Chondrocyte (in vitro differentiated cells): ENCODE measurements around the gene SMU1. TPM values are rescaled to one million over a fixed set of nuclear protein-coding genes. Genes with fewer than 3 reads are reported as not detected.
A peak's percentile ranks its signal among the peaks of the same experiment; 100 is the strongest.

Experiments used
- DNase-seq: peaks from one replicate; pipeline ENCODE4 v3.0.0; 2021; ENCODE audit warnings: mixed read lengths, low spot score
- H3K27ac Mint-ChIP-seq: one replicate; pipeline ENCODE4 v1.8.0; 2021; ENCODE audit warnings: mild to moderate bottlenecking, moderate library complexity, mixed read lengths; ENCODE audit not compliant: unreplicated experiment
- H3K27me3 Mint-ChIP-seq: 2 replicates; pipeline ENCODE4 v1.8.0; 2021; ENCODE audit warnings: low read depth, mixed read lengths
- H3K36me3 Mint-ChIP-seq: 2 replicates; pipeline ENCODE4 v1.8.0; 2021; ENCODE audit warnings: low read depth, mixed read lengths
- H3K4me1 Mint-ChIP-seq: 2 replicates; pipeline ENCODE4 v1.8.0; 2021; ENCODE audit warnings: low read depth, mild to moderate bottlenecking, mixed read lengths
- H3K4me3 Mint-ChIP-seq: one replicate; pipeline ENCODE4 v1.8.0; 2021; ENCODE audit warnings: mild to moderate bottlenecking, moderate library complexity, mixed read lengths; ENCODE audit not compliant: unreplicated experiment
- H3K9me3 Mint-ChIP-seq: 2 replicates; pipeline ENCODE4 v1.8.0; 2021; ENCODE audit warnings: low read depth, mixed read lengths
- total RNA-seq: library from RNA; stranded (reverse); gene quantifications from 3 replicates; pipeline ENCODE4 v1.2.1, GENCODE V29; 2021
- TF ChIP-seq, protein P1 (sequence below): fragments of 200-600 bp; sonication (generic); IDR thresholded peaks from 2 replicates; pipeline ENCODE4 v1.5.0; 2021; ENCODE audit warnings: antibody characterized with exemption, mild to moderate bottlenecking, moderate library complexity

The SMU1 gene
- total RNA-seq, 1 donor from 2014 or later: 17.5 TPM

DNA sequence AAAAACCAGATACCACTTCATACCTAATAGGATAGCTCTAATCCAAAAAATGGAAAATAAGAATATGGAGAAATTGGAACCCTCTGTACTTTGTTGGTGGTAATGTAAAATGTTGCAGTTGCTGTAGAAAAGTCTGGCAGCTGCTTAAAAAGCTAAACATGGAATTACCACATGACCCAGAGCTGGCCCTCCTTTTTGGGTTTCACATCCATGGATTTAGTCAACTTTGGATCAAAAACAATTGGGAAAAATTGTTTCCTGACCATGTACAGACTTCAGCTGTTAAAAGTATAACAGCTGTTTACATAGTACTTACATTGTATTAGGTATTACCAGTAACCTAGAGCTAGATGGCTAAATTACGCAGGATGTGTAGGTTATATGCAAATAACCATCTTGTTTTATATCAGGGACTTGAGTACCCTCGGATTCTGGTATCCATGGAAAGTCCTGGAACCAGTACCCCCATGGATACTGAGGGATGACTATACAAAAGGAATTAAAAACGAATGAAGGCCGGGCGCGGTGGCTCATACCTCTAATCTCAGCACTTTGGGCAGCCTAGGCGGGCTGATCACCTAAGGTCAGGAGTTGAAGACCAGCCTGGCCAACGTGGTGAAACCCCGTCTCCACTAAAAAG lies 35.6 kb downstream of the SMU1 start:
- H3K9me3 Mint-ChIP-seq: no peaks in the 10 kb centered on the region
- TF ChIP-seq, protein P1, sequence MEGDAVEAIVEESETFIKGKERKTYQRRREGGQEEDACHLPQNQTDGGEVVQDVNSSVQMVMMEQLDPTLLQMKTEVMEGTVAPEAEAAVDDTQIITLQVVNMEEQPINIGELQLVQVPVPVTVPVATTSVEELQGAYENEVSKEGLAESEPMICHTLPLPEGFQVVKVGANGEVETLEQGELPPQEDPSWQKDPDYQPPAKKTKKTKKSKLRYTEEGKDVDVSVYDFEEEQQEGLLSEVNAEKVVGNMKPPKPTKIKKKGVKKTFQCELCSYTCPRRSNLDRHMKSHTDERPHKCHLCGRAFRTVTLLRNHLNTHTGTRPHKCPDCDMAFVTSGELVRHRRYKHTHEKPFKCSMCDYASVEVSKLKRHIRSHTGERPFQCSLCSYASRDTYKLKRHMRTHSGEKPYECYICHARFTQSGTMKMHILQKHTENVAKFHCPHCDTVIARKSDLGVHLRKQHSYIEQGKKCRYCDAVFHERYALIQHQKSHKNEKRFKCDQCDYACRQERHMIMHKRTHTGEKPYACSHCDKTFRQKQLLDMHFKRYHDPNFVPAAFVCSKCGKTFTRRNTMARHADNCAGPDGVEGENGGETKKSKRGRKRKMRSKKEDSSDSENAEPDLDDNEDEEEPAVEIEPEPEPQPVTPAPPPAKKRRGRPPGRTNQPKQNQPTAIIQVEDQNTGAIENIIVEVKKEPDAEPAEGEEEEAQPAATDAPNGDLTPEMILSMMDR: no peak
- H3K36me3 Mint-ChIP-seq: peaks cover 17% of the 10 kb centered on the region
- peaks cover 17% of the 10 kb centered on the region for H3K4me1 Mint-ChIP-seq
- no peak overlapping the region for H3K4me3 Mint-ChIP-seq
- DNase-seq: no peak
- no peak overlapping the region for H3K27ac Mint-ChIP-seq
- no peaks in the 10 kb centered on the region for H3K27me3 Mint-ChIP-seq

DNA sequence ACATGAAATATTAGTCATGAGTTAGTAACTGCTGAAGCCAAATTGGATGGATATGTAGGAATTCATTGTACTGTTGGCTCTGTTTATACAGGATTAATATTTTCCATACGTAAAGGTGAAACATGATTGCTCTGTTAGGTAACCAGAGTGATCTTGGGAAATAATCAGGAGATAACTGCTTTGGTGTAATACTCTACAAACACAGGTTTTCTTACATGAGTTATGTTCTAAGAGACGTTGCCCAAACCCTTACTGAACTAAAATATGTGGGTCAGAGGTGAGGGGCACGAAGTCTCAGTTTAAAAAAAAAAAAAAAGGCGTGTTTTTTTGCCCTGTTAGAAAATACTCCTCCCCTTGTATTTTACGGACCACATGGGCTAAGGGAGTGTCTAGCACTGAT lies 43.6 kb downstream of the SMU1 start:
- TF ChIP-seq, protein P1: no peak
- Mint-ChIP-seq H3K9me3 (no peaks in the 10 kb centered on the region), H3K4me1 (peaks cover 31% of the 10 kb centered on the region), H3K27ac (peak overlapping the region; percentile 13), H3K27me3 (no peaks in the 10 kb centered on the region), H3K4me3 (no peak overlapping the region), H3K36me3 (peaks cover 33% of the 10 kb centered on the region)
- no peak for DNase-seq

DNA sequence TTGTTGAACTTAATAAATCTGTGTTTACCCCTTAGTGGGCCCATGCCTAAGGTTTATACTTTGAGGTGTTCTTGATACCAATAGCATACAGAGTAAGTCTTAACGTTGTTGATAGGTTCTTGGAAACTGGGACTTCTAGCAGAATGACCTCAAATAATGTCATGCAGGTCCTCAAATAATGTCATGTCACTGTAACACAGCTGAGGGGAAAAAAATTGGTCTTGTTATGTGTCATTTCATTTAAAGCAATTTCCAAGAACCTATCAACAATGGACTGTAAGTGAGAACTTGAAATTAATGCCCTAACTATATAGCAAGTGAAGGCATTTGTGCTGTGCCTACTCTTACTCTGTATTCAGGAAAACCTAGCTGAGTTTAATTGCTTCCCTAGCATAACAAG lies 44.2 kb downstream of the SMU1 start:
- DNase-seq: no peak
- TF ChIP-seq, protein P1: no peak
- no peak overlapping the region for H3K27ac Mint-ChIP-seq
- H3K9me3 Mint-ChIP-seq: no peaks in the 10 kb centered on the region
- peaks cover 34% of the 10 kb centered on the region for H3K4me1 Mint-ChIP-seq
- no peaks in the 10 kb centered on the region for H3K27me3 Mint-ChIP-seq
- no peak overlapping the region for H3K4me3 Mint-ChIP-seq
- peaks cover 31% of the 10 kb centered on the region for H3K36me3 Mint-ChIP-seq

DNA sequence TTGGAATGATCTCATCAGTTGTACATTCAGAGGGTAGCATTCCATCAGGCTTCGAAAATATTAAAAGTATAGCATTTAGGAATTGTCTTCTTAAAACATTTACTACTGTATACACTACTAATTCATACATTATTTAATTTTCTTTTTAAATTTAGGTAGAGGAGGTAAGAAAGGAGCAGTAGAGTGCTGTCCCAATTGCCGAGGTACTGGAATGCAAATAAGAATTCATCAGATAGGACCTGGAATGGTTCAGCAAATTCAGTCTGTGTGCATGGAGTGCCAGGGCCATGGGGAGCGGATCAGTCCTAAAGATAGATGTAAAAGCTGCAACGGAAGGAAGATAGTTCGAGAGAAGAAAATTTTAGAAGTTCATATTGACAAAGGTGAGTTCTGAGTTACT lies 46.2 kb downstream of the SMU1 start:
- no peak for DNase-seq
- Mint-ChIP-seq H3K27ac (peak overlapping the region; percentile 2), H3K9me3 (no peaks in the 10 kb centered on the region), H3K4me1 (peaks cover 45% of the 10 kb centered on the region), H3K4me3 (no peak overlapping the region), H3K27me3 (no peaks in the 10 kb centered on the region), H3K36me3 (peaks cover 25% of the 10 kb centered on the region)
- TF ChIP-seq, protein P1: no peak

DNA sequence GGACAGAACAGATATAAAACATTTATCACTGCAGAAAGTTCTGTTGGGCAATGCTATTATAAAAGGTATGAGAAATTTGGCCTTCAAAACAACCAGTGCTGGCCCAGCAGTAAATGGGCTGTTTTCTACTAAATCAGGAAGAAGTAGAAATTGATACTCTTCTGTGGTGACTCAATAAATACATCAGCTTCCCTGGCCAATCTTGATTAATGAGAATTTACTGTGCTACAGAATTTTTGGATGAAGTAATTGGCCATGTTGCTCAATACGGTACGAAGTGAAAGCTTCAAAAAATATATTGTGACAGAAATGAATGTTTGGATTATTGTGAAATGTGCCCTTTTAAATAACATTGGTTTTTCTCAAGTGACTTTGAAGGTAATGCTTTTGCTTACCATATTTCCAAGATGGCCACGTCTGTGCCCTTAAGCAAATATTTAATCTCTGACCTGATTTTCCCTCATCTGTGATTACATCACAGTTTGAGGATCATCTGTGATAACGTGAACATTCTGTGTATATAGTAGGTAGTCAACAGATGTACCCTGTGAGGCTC lies 47.2 kb downstream of the SMU1 start:
- Mint-ChIP-seq H3K4me3 (no peak overlapping the region), H3K36me3 (peaks cover 22% of the 10 kb centered on the region), H3K9me3 (no peaks in the 10 kb centered on the region), H3K27ac (peak overlapping the region; percentile 59), H3K4me1 (peaks cover 46% of the 10 kb centered on the region), H3K27me3 (no peaks in the 10 kb centered on the region)
- no peak for DNase-seq
- TF ChIP-seq, protein P1: no peak
